Ectodermal cell (in vitro differentiated cells): ENCODE results near the gene PYGB.

Experiments
- H3K27ac ChIP-seq: 2 replicates; pipeline ENCODE4 v1.7.0; 2013; ENCODE audit warnings: mild to moderate bottlenecking, low read depth, low read length; ENCODE audit not compliant: insufficient read depth, poor library complexity, severe bottlenecking
- H3K27me3 ChIP-seq: 2 replicates; pipeline ENCODE4 v1.7.0; 2013; ENCODE audit warnings: mild to moderate bottlenecking, low read length; ENCODE audit not compliant: insufficient read depth, control insufficient read depth, poor library complexity, severe bottlenecking
- H3K36me3 ChIP-seq: one replicate; pipeline ENCODE4 v1.7.0; 2013; ENCODE audit warnings: low read length; ENCODE audit not compliant: control insufficient read depth, insufficient read depth
- H3K4me1 ChIP-seq: one replicate; pipeline ENCODE4 v1.7.0; 2013; ENCODE audit warnings: low read length; ENCODE audit not compliant: control insufficient read depth, insufficient read depth
- H3K4me3 ChIP-seq: 2 replicates; pipeline ENCODE4 v1.7.0; 2013; ENCODE audit warnings: low read depth, low read length, control low read depth; ENCODE audit not compliant: insufficient read depth
- H3K9me3 ChIP-seq: 2 replicates; pipeline ENCODE4 v1.7.0; 2013; ENCODE audit warnings: mild to moderate bottlenecking, low read length, moderate library complexity; ENCODE audit not compliant: control insufficient read depth
- WGBS, 2 experiments: methylation state at CpG; one replicate each; pipeline ENCODE4 v1.1.7; 2013; ENCODE audit warnings: missing lambda C conversion rate in 2 of 2; 5-methylcytosine and 5-hydroxymethylcytosine counted together

PYGB gene

DNA sequence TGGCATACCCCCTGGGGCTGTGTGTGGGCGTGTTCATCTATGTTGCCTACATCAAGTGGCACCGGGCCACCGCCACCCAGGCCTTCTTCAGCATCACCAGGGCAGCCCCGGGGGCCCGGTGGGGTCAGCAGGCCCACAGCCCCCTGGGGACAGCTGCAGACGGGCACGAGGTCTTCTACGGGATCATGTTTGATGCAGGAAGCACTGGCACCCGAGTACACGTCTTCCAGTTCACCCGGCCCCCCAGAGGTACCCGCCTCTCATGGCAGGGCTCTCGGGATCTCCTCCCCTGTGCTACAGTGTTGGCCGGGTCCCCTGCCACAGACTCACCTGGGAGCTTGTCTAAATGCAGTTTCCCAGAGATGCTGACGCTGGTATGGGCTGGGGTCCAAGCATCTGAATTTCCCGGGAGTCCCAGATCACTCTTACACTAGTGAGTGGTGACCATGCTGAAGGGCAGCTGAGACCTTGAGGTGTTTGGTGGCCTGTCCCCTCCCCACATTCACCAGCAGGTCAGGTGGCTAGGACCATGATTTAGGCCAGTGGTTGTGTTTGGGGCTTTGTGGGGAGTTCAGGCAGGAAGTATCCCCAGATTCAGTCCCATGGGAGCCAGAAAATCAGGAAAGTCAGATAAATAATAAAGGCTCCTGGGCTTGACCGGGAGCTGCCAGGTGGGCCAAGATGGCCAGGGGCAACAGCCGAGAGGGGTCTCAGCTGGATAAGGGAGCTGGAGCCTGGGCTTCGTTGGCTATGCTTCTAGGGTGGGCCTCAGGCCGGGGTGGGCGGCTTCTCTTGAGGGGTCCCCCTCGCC lies 40.5 kb upstream of the PYGB start:
- Histone ChIP-seq H3K4me3 (no peak overlapping the region), H3K36me3 (no peaks in the 10 kb centered on the region), H3K27ac (no peak overlapping the region), H3K9me3 (no peaks in the 10 kb centered on the region), H3K4me1 (peaks cover 16% of the 10 kb centered on the region), H3K27me3 (no peaks in the 10 kb centered on the region)
- 95 to 96% methylated on average over 22 of the region's 22 CpGs for WGBS, 2 experiments

DNA sequence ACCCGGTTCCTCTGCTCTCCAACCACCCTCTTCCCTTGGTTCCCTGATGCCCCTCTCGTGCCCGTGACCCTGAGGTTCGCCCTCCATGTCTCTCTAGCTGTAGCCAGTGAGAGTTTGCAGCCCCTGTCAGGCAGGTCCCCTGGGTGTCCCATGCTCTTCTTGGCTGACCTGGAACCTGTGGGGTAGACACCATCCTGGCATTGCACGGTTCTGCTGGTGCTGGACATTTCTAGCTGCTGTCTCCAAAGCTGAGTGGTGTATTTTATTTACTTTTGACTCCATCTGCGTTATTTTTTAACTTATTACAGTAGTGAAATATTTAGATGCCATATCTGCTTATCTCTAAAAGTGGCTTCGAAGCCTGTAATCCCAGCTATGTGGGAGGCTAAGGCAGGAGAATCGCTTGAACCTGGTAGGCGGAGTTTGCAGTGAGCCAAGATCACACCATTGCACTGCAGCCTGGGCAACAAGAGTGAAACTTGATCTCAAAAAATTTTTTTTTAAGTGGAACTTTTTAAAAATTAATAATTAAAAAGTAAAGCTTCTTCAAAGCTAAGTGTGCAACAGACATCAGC lies 39.8 kb upstream of the PYGB start:
- Histone ChIP-seq H3K27me3 (no peaks in the 10 kb centered on the region), H3K4me1 (peaks cover 16% of the 10 kb centered on the region), H3K27ac (no peak overlapping the region), H3K9me3 (no peaks in the 10 kb centered on the region), H3K36me3 (no peaks in the 10 kb centered on the region), H3K4me3 (no peak overlapping the region)
- 91 to 93% methylated on average over 8 to 9 of the region's 9 CpGs for WGBS, 2 experiments

DNA sequence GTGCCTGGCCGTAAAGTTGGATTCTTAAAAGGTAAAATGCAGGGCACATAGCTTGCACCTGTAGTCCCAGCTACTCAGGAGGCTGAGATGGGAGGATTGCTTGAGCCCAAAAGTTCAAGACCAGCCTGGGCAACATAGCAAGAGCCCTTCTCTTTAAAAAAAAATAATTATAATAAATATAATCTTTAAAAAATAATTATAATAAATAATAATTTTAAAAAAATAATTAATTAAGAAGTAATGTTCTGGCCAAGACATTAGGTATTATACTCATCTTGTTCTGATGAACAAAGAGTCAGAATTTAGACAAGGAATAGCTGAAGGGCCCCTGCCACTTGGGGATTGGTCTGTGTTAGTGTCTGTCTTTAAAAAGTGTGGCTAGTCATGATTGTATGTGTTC lies 38.5 kb upstream of the PYGB start:
- Histone ChIP-seq H3K4me1 (peaks cover 16% of the 10 kb centered on the region), H3K27ac (no peak overlapping the region), H3K36me3 (peaks cover 3% of the 10 kb centered on the region), H3K9me3 (no peaks in the 10 kb centered on the region), H3K4me3 (no peak overlapping the region), H3K27me3 (no peaks in the 10 kb centered on the region)
- 84 to 92% methylated on average over 1 of the region's 1 CpG for WGBS, 2 experiments

DNA sequence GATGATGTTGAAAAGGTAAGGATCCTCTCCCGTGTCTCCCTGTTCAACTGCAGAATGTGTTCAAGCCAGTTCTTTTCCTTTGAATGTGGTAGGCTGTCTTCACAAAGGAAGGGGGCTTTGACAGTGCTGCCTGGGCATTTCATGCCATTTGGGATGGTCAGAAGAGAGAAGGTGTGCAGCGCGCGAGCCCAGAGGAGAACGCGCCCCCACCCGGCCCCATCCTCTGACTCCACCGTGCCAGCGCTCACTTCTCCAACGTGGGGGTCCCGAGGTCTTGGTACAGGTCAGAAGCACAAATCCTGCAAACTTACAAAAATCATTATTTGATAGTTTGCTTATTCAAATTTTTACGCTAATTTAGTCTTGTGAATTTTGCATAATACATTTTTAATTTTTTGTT lies 38.0 kb upstream of the PYGB start:
- H3K9me3 ChIP-seq, result no peaks in the 10 kb centered on the region
- peaks cover 11% of the 10 kb centered on the region for H3K4me1 ChIP-seq
- no peak overlapping the region for H3K27ac ChIP-seq
- H3K4me3 ChIP-seq, result no peak overlapping the region
- WGBS, 2 experiments, result 96 to 98% methylated on average over 12 of the region's 12 CpGs
- H3K36me3 ChIP-seq, result peaks cover 3% of the 10 kb centered on the region
- H3K27me3 ChIP-seq, result no peaks in the 10 kb centered on the region

DNA sequence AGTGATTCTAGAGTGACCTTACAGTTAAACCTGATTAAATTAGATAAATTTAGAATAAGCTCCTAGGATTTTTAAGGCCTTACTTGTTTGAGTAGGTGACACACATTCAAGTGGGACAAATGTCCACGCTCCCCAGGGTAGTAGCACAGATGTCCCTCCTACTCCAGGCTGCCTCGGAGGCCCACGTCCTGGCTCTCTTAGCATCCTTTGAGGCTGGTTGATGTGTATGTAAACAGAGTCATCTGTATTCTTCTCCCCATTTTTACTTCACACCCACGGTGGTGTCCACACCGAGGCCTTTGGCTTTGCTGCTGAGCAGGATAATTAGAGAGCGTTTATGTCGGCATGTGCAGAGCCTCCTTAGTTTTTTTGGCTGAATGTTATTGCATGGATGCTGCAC lies 36.6 kb upstream of the PYGB start:
- WGBS, 2 experiments, result 90 to 93% methylated on average over 7 of the region's 7 CpGs
- Histone ChIP-seq H3K27ac (no peak overlapping the region), H3K9me3 (no peaks in the 10 kb centered on the region), H3K4me1 (no peaks in the 10 kb centered on the region), H3K27me3 (no peaks in the 10 kb centered on the region), H3K4me3 (no peak overlapping the region), H3K36me3 (peaks cover 3% of the 10 kb centered on the region)

DNA sequence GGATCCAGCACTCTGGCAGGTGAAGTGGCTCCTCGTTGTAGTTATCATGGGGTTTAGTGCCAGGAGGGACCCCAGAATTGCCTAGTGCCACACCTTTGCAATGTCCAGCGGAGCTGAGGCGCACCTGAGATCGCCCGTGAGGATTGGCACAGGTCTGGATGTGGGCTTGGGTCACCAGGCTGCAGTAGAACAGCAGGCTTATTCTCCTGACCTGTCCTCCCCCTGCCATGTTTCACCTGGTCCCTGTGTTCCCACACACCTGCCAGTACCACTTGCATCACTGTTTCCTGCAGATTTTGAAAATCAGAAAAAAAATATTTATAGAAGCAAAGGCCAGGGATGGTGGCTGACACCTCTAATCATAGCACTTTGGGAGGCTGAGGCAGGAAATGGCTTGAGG lies 35.6 kb upstream of the PYGB start:
- WGBS, 2 experiments, result 95 to 96% methylated on average over 5 of the region's 5 CpGs
- Histone ChIP-seq H3K36me3 (peaks cover 3% of the 10 kb centered on the region), H3K4me1 (no peaks in the 10 kb centered on the region)

DNA sequence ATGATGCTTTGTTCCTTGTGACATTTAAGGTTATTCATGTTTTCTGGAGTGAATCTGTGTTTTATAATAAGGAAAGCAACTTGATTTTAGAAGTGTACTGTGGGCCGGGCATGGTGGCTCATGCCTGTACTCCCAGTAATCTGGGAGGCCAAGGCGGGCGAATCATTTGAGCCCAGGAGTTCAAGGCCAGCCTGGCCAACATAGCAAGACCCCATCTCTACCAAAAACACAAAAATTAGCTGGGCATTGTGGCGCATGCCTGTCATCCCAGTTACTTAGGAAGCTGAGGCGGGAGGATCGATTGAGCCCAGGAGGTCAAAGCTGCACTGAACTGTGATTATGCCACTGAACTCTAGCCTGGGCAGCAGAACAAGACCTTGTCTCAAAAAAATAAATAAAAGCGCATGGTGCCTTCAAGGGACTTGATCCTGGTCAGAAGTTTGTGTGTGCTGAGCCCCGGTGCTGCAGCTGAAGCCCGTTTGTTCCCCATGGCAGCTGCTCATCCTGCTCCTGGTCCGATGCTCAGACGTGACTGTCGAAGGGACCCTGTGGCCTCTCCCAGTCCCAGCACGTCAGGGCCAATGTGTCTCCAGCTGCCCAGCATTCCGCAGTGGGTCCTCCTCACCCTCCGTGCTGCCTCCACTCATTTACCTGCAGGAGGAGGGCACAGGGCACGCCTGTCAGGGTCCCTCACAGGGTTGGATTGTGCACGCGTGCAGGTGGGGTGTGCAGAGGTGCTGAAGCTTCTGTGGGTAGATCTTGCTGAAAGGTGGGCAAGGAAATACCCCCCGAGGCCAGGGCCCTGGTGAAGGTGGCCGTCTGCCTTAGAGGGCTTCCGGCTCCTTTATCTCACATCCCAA lies 34.1 kb upstream of the PYGB start:
- peaks cover 3% of the 10 kb centered on the region for H3K36me3 ChIP-seq
- no peaks in the 10 kb centered on the region for H3K9me3 ChIP-seq
- 90 to 92% methylated on average over 21 of the region's 21 CpGs for WGBS, 2 experiments
- no peaks in the 10 kb centered on the region for H3K27me3 ChIP-seq
- no peaks in the 10 kb centered on the region for H3K4me1 ChIP-seq
- H3K27ac ChIP-seq, result no peak overlapping the region
- H3K4me3 ChIP-seq, result no peak overlapping the region

More for the DNA sequence above, 35.6 kb upstream of the PYGB start:
- H3K27me3 ChIP-seq, result no peaks in the 10 kb centered on the region
- no peak overlapping the region for H3K4me3 ChIP-seq
- H3K27ac ChIP-seq, result no peak overlapping the region
- no peaks in the 10 kb centered on the region for H3K9me3 ChIP-seq

DNA sequence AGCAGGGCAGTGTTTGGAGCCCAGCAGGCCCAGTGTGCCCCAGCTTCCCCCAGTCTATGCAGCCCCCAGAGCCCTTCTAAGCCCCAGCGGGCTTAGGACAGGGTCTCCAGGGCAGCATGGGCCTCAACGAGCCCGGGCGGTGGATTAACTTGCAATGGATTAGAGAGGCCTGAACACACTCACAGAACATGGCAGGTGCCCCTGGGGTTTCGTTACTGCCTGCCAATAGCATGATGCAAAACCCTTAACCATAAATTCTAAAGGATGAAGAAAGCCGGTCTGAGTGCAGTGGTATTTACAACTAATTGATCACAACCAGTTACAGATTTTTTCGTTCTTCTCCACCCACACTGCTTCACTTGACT lies 33.5 kb upstream of the PYGB start:
- no peaks in the 10 kb centered on the region for H3K9me3 ChIP-seq
- H3K4me3 ChIP-seq, result no peak overlapping the region
- H3K4me1 ChIP-seq, result no peaks in the 10 kb centered on the region
- peaks cover 3% of the 10 kb centered on the region for H3K36me3 ChIP-seq
- 84 to 86% methylated on average over 7 of the region's 7 CpGs for WGBS, 2 experiments
- H3K27me3 ChIP-seq, result no peaks in the 10 kb centered on the region
- no peak overlapping the region for H3K27ac ChIP-seq

DNA sequence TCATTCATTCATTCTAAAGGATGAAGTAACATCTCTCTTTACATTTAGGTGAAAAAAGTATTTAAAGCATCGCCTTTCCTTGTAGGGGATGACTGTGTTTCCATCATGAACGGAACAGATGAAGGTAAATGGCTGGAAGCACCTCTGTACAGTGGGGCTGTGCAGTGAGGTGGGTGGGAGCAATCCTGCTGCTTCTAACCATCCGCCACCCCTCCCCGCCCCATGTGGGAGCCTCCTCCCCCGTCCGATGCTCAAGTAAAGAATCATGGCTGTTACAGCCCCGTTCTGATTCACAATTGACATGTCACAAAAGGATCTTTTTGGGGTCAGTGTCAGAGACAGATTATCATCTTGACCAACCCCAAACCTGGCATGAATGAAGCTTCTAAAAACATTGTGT lies 33.1 kb upstream of the PYGB start:
- 93 to 95% methylated on average over 7 of the region's 7 CpGs for WGBS, 2 experiments
- no peaks in the 10 kb centered on the region for H3K4me1 ChIP-seq
- no peaks in the 10 kb centered on the region for H3K27me3 ChIP-seq
- H3K9me3 ChIP-seq, result no peaks in the 10 kb centered on the region
- no peak overlapping the region for H3K27ac ChIP-seq
- H3K4me3 ChIP-seq, result no peak overlapping the region
- peaks cover 3% of the 10 kb centered on the region for H3K36me3 ChIP-seq

DNA sequence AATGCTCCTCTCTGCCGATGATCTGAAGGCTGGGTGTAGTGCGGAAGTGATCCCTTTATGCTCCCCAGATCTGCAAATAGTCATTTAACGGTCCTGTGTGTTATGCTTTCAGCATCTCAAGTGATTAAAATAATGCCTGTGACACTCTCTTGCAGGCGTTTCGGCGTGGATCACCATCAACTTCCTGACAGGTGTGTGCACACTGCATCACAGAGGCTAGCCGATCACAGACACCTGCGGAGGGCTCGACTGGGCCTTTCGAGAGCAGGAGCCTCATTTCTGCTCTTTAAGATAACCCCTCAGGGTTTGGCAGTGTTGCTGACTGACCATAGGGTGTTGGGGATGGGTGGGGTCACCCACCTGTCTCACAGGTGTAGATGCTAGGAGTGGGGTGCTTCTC lies 32.4 kb upstream of the PYGB start:
- no peaks in the 10 kb centered on the region for H3K4me1 ChIP-seq
- no peak overlapping the region for H3K4me3 ChIP-seq
- H3K9me3 ChIP-seq, result no peaks in the 10 kb centered on the region
- no peaks in the 10 kb centered on the region for H3K27me3 ChIP-seq
- peaks cover 3% of the 10 kb centered on the region for H3K36me3 ChIP-seq
- H3K27ac ChIP-seq, result no peak overlapping the region
- WGBS, 2 experiments, result 96% methylated on average over 10 of the region's 10 CpGs
